ENCODE measurements around the gene SLC35F1.

The SLC35F1 gene

GRCh38 chr6:118297821-118298220 is 390.8 kb downstream of the SLC35F1 start:
- H3K14ac ChIP-seq (ENCODE audit: low read length), result no peak overlapping the region
- H3K36me3 ChIP-seq (replicated peaks in 1 of 2; ENCODE audit: control insufficient read depth in 2 of 2, insufficient read depth in 2 of 2, low read length in 2 of 2), result no peaks in the 10 kb centered on the region
- DNase-seq (ENCODE audit: low spot score), result no peak
- H3K9ac ChIP-seq (ENCODE audit: low read depth, low read length, poor library complexity), result no peak overlapping the region
- H3K4me3 ChIP-seq (ENCODE audit: low read length in 2 of 2), result no peak overlapping the region
- no peak overlapping the region for H2BK15ac ChIP-seq (ENCODE audit: low read length)
- no peaks in the 10 kb centered on the region for H3K27me3 ChIP-seq (ENCODE audit: control insufficient read depth in 3 of 3, insufficient read depth in 3 of 3, low read depth in 1 of 3, low read length in 3 of 3)
- H3K27ac ChIP-seq (replicated peaks; ENCODE audit: low read length), result no peak overlapping the region
- peaks cover 0 to 9% of the 10 kb centered on the region in 2 donors for H3K9me3 ChIP-seq (replicated peaks in 1 of 2; ENCODE audit: control insufficient read depth in 2 of 2, insufficient read depth in 1 of 2, low read depth in 1 of 2, low read length in 2 of 2)
- peaks cover 3 to 19% of the 10 kb centered on the region in 2 donors for H3K4me1 ChIP-seq (ENCODE audit: control insufficient read depth in 2 of 2, insufficient read depth in 1 of 2, low read depth in 1 of 2, low read length in 2 of 2)
- no peak overlapping the region for H2BK5ac ChIP-seq (ENCODE audit: low read length)
- H4K91ac ChIP-seq (ENCODE audit: low read depth, low read length, poor library complexity), result no peak overlapping the region
- WGBS, 2 donors (ENCODE audit: extremely low coverage in 2 of 2, insufficient read length in 2 of 2, insufficient replicate concordance in 1 of 2), result no CpG with 5 or more reads among the region's 2 CpGs
- no peak overlapping the region for H2BK12ac ChIP-seq (ENCODE audit: low read length)
- H2BK120ac ChIP-seq (ENCODE audit: low read depth, low read length), result no peak overlapping the region
- no peak overlapping the region for H3K23ac ChIP-seq (ENCODE audit: low read depth, low read length, poor library complexity)
- H4K8ac ChIP-seq (ENCODE audit: low read depth, low read length), result no peak overlapping the region
- no peak overlapping the region for H3K4me2 ChIP-seq (ENCODE audit: insufficient read depth, low read length, poor library complexity, severe bottlenecking)
- no peak overlapping the region for H2AK5ac ChIP-seq (ENCODE audit: low read depth, low read length)
- no peaks in the 10 kb centered on the region for H3K79me1 ChIP-seq (ENCODE audit: low read depth, low read length)
- H3K18ac ChIP-seq (ENCODE audit: low read length), result no peak overlapping the region
- no peak overlapping the region for H3K4ac ChIP-seq (ENCODE audit: low read length)
- H2AFZ ChIP-seq (ENCODE audit: low read length), result no peak overlapping the region

DNA sequence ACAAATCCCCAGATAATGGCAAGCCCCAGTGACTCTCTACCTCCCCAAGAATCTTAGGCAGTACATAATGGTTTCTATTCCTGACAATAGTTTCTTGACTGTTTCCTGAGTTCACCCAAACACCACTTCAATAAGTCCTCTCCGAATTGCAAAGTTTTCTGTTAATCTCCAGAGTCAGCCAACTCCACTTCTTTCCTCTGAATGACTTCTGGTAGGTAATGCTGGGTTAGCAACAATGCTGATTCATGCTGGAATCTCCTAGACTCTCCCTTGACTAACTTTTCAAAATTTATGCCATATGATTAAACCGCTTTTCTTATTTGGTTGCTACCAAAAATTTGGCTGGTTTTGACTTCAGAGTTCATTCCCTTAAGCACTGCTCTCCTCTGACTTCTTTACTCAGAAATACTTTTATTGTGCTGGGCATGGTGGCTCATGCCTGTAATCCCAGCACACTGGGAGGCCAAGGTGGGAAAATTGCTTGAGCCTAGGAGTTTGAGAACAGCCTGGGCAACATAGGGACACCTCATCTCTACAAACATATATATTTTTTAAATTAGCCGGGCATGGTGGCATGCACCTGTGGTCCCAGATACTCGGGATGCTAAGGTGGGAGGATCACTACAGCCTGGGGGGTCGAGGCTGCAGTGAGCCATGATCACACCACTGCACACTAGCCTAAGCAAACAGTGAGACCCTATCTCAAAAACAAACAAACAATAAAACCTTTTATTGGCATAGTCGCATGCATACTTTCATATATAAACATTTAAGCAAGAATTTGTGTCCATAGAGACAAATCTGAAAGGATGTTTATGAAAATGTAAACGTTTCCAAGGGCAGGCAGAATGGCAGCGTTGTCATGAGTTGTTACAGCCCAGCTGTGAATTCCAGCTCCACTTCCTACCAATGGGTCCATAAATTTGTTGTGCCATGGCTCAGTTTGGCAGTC is 391.7 kb downstream of the SLC35F1 start:
- Histone ChIP-seq H2BK120ac (ENCODE audit: low read depth, low read length) (no peak overlapping the region), H2AFZ (ENCODE audit: low read length) (no peak overlapping the region), H3K23ac (ENCODE audit: low read depth, low read length, poor library complexity) (no peak overlapping the region), H3K14ac (ENCODE audit: low read length) (no peak overlapping the region), H3K36me3 (replicated peaks in 1 of 2; ENCODE audit: control insufficient read depth in 2 of 2, insufficient read depth in 2 of 2, low read length in 2 of 2) (no peaks in the 10 kb centered on the region), H3K4me1 (ENCODE audit: control insufficient read depth in 2 of 2, insufficient read depth in 1 of 2, low read depth in 1 of 2, low read length in 2 of 2) (peaks cover 3 to 19% of the 10 kb centered on the region in 2 donors), H3K4me2 (ENCODE audit: insufficient read depth, low read length, poor library complexity, severe bottlenecking) (no peak overlapping the region), H2AK5ac (ENCODE audit: low read depth, low read length) (no peak overlapping the region), H3K9me3 (replicated peaks in 1 of 2; ENCODE audit: control insufficient read depth in 2 of 2, insufficient read depth in 1 of 2, low read depth in 1 of 2, low read length in 2 of 2) (peaks cover 0 to 9% of the 10 kb centered on the region in 2 donors), H4K91ac (ENCODE audit: low read depth, low read length, poor library complexity) (no peak overlapping the region), H3K18ac (ENCODE audit: low read length) (no peak overlapping the region), H3K27me3 (ENCODE audit: control insufficient read depth in 3 of 3, insufficient read depth in 3 of 3, low read depth in 1 of 3, low read length in 3 of 3) (no peaks in the 10 kb centered on the region), H3K79me1 (ENCODE audit: low read depth, low read length) (no peaks in the 10 kb centered on the region), H2BK5ac (ENCODE audit: low read length) (no peak overlapping the region), H3K9ac (ENCODE audit: low read depth, low read length, poor library complexity) (no peak overlapping the region), H2BK15ac (ENCODE audit: low read length) (no peak overlapping the region), H4K8ac (ENCODE audit: low read depth, low read length) (no peak overlapping the region), H2BK12ac (ENCODE audit: low read length) (no peak overlapping the region), H3K4ac (ENCODE audit: low read length) (no peak overlapping the region), H3K4me3 (ENCODE audit: low read length in 2 of 2) (no peak overlapping the region), H3K27ac (replicated peaks; ENCODE audit: low read length) (no peak overlapping the region)
- no peak for DNase-seq (ENCODE audit: low spot score)
- no CpG with 5 or more reads among the region's 8 CpGs for WGBS, 2 donors (ENCODE audit: extremely low coverage in 2 of 2, insufficient read length in 2 of 2, insufficient replicate concordance in 1 of 2)

GRCh38 chr6:118299457-118299856 is 392.4 kb downstream of the SLC35F1 start:
- no peak overlapping the region for H3K4me3 ChIP-seq (ENCODE audit: low read length in 2 of 2)
- H3K4me1 ChIP-seq (ENCODE audit: control insufficient read depth in 2 of 2, insufficient read depth in 1 of 2, low read depth in 1 of 2, low read length in 2 of 2), result peaks cover 3 to 19% of the 10 kb centered on the region in 2 donors
- no peak overlapping the region for H3K4me2 ChIP-seq (ENCODE audit: insufficient read depth, low read length, poor library complexity, severe bottlenecking)
- H3K27ac ChIP-seq (replicated peaks; ENCODE audit: low read length), result no peak overlapping the region
- H3K18ac ChIP-seq (ENCODE audit: low read length), result no peak overlapping the region
- no peaks in the 10 kb centered on the region for H3K27me3 ChIP-seq (ENCODE audit: control insufficient read depth in 3 of 3, insufficient read depth in 3 of 3, low read depth in 1 of 3, low read length in 3 of 3)
- no peak overlapping the region for H2BK15ac ChIP-seq (ENCODE audit: low read length)
- no peak overlapping the region for H3K14ac ChIP-seq (ENCODE audit: low read length)
- DNase-seq (ENCODE audit: low spot score), result no peak
- no peak overlapping the region for H2BK120ac ChIP-seq (ENCODE audit: low read depth, low read length)
- no peak overlapping the region for H3K9ac ChIP-seq (ENCODE audit: low read depth, low read length, poor library complexity)
- no peak overlapping the region for H2AFZ ChIP-seq (ENCODE audit: low read length)
- no peaks in the 10 kb centered on the region for H3K36me3 ChIP-seq (replicated peaks in 1 of 2; ENCODE audit: control insufficient read depth in 2 of 2, insufficient read depth in 2 of 2, low read length in 2 of 2)
- no peak overlapping the region for H4K91ac ChIP-seq (ENCODE audit: low read depth, low read length, poor library complexity)
- H3K9me3 ChIP-seq (replicated peaks in 1 of 2; ENCODE audit: control insufficient read depth in 2 of 2, insufficient read depth in 1 of 2, low read depth in 1 of 2, low read length in 2 of 2), result peaks cover 0 to 9% of the 10 kb centered on the region in 2 donors
- H2BK12ac ChIP-seq (ENCODE audit: low read length), result no peak overlapping the region
- no peak overlapping the region for H4K8ac ChIP-seq (ENCODE audit: low read depth, low read length)
- H3K79me1 ChIP-seq (ENCODE audit: low read depth, low read length), result no peaks in the 10 kb centered on the region
- H2AK5ac ChIP-seq (ENCODE audit: low read depth, low read length), result no peak overlapping the region
- H3K23ac ChIP-seq (ENCODE audit: low read depth, low read length, poor library complexity), result no peak overlapping the region
- H3K4ac ChIP-seq (ENCODE audit: low read length), result no peak overlapping the region
- H2BK5ac ChIP-seq (ENCODE audit: low read length), result no peak overlapping the region
- WGBS, 2 donors (ENCODE audit: extremely low coverage in 2 of 2, insufficient read length in 2 of 2, insufficient replicate concordance in 1 of 2), result no CpG with 5 or more reads among the region's 4 CpGs

- Histone ChIP-seq H2AFZ (ENCODE audit: low read length) (no peak overlapping the region), H3K14ac (ENCODE audit: low read length) (no peak overlapping the region), H4K91ac (ENCODE audit: low read depth, low read length, poor library complexity) (no peak overlapping the region), H3K9me3 (replicated peaks in 1 of 2; ENCODE audit: control insufficient read depth in 2 of 2, insufficient read depth in 1 of 2, low read depth in 1 of 2, low read length in 2 of 2) (no peaks in the 10 kb centered on the region), H3K4me3 (ENCODE audit: low read length in 2 of 2) (no peak overlapping the region), H3K4me2 (ENCODE audit: insufficient read depth, low read length, poor library complexity, severe bottlenecking) (no peak overlapping the region), H3K18ac (ENCODE audit: low read length) (no peak overlapping the region), H4K8ac (ENCODE audit: low read depth, low read length) (no peak overlapping the region), H2AK5ac (ENCODE audit: low read depth, low read length) (no peak overlapping the region), H2BK120ac (ENCODE audit: low read depth, low read length) (no peak overlapping the region), H2BK5ac (ENCODE audit: low read length) (no peak overlapping the region), H3K23ac (ENCODE audit: low read depth, low read length, poor library complexity) (no peak overlapping the region), H3K27me3 (ENCODE audit: control insufficient read depth in 3 of 3, insufficient read depth in 3 of 3, low read depth in 1 of 3, low read length in 3 of 3) (no peaks in the 10 kb centered on the region), H3K9ac (ENCODE audit: low read depth, low read length, poor library complexity) (no peak overlapping the region), H3K27ac (replicated peaks; ENCODE audit: low read length) (no peak overlapping the region), H2BK12ac (ENCODE audit: low read length) (no peak overlapping the region), H2BK15ac (ENCODE audit: low read length) (no peak overlapping the region), H3K4ac (ENCODE audit: low read length) (no peak overlapping the region), H3K36me3 (replicated peaks in 1 of 2; ENCODE audit: control insufficient read depth in 2 of 2, insufficient read depth in 2 of 2, low read length in 2 of 2) (peaks cover 0 to 4% of the 10 kb centered on the region in 2 donors), H3K79me1 (ENCODE audit: low read depth, low read length) (no peaks in the 10 kb centered on the region), H3K4me1 (ENCODE audit: control insufficient read depth in 2 of 2, insufficient read depth in 1 of 2, low read depth in 1 of 2, low read length in 2 of 2) (peaks cover 2 to 5% of the 10 kb centered on the region in 2 donors)
- no peak for DNase-seq (ENCODE audit: low spot score)
- WGBS, 2 donors (ENCODE audit: extremely low coverage in 2 of 2, insufficient read length in 2 of 2, insufficient replicate concordance in 1 of 2), result no CpG with 5 or more reads among the region's 1 CpG
Observed at GRCh38 chr6:118304321-118304720, 397.3 kb downstream of the SLC35F1 start.

Data from neuronal stem cell (in vitro differentiated cells).